GM12878 (cell line): Measurements from ENCODE around the gene CSMD2.

Source experiments
- CTCF ChIP-seq, 3 experiments: IDR thresholded peaks in 2 of 3; conservative IDR thresholded peaks in 1 of 3; 2 replicates each; pipeline ENCODE4 v1.5.1; 2011; ENCODE audit warnings: low read depth in 3 of 3, low read length in 3 of 3, mild to moderate bottlenecking in 3 of 3, control low read depth in 2 of 3, moderate library complexity in 2 of 3, inconsistent platforms in 1 of 3, mixed read lengths in 1 of 3; ENCODE audit not compliant: control insufficient read depth in 2 of 3, insufficient read depth in 1 of 3; ENCODE audit errors: extremely low read depth in 1 of 3
- FOS ChIP-seq: IDR thresholded peaks from 3 replicates; pipeline ENCODE4 v1.6.1; 2011; ENCODE audit warnings: borderline replicate concordance; ENCODE audit not compliant: insufficient read length; ENCODE audit errors: extremely low read depth

GRCh38 chr1:33819913-33820311 lies 345.1 kb downstream of the CSMD2 start:
- no peak for TF ChIP-seq CTCF (IDR thresholded peaks at IDR 0.05 in 2 of 3, conservative IDR thresholded peaks at IDR 0.05 in 1 of 3; ENCODE audit: control insufficient read depth in 2 of 3, extremely low read depth in 1 of 3, insufficient read depth in 1 of 3, low read depth in 3 of 3, low read length in 3 of 3)
- TF ChIP-seq FOS = no peak
